GM21529 (cell line): ENCODE results near the gene MAN1C1.

Experiments
- ATAC-seq: cut with Tn5 transposase; IDR thresholded peaks from one replicate; pipeline ENCODE4 v1.9.1; 2021; ENCODE audit not compliant: unreplicated experiment

MAN1C1 gene

DNA sequence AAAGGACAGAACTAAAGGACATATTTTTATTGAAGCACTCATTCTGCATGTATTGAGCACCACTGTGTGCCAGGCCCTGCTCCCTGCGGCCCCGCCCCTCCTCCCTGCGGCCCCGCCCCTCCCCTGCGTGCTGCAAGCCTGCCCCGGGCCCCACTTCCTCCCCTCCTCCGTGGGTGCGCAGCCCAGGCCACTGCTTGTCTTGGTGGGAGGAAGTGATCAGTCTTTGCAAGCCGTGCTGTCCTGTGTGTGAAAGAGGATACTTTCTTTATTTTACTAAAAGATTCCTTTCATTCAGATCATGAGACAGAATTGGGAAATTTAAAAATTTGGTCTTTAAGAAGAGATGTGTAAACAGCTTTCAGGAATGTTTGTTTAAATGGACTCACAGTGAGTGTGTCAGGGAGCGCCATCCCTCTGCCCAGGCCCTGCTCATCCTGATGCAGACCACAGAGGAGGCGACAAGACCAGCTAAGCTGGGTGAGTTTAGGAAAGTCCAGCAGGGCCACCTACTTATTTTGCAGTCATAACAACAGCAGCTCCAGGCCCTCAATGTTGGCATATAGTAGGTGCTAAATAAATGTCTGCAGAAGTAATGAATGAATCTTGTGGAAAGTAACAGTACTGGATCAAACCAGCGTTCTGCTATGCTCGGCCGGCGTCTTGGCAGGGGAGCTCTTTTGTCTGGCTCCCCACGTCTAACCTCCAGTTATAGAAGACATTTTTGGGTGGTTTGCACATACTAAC, 95.1 kb downstream of the MAN1C1 start:
- no peak for ATAC-seq

DNA sequence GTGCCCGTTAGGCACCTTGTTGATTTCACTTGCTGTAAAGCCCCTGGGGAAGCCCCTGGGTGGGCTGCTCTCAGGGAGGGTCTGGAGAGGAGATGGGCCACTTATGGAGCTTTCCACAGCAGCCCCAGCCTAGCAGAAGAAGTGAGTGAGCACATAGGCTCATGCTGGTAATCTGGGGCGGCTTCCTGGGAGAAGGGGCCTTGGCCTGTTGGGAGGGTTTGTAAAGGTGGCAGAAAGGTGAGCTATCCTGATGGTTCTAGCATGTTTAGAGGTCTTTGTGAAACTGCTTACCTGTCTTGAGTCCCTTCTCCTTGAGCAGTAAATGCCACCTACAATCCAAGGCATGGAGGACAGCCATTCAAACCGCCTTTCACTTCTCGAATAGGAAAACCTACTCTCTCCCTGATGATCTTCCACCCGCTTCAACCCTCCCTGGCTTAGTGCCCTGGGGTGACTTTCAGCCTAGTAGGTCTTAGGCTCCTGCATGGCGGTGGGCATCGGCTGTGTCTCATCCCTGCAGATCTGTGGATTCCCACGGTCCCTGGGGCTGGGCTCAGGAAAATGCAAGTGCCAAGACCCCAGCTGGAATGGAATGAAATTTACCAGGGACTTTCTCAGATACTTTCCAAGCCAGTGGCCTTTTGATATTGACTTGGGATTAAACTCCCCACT, 95.8 kb downstream of the MAN1C1 start:
- no peak for ATAC-seq

DNA sequence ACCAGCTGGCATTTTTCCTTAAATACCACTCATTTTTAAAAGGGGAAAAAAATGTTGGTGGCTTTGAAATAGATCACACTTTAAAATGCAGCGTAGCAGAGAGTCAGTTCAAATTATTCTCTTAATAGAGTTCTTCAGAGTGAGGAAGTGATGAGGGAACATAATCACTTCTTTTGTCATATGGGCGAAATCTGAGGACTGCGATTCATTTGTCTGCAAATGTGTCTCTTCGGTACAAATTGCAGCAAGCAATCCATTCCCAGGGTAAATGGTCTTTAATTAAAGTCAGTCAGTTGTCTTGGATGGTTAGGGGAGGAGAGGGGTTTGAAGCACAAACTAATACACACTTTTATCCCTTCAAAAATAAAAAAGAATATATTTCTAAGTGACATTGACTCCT, 97.4 kb downstream of the MAN1C1 start:
- no peak for ATAC-seq

DNA sequence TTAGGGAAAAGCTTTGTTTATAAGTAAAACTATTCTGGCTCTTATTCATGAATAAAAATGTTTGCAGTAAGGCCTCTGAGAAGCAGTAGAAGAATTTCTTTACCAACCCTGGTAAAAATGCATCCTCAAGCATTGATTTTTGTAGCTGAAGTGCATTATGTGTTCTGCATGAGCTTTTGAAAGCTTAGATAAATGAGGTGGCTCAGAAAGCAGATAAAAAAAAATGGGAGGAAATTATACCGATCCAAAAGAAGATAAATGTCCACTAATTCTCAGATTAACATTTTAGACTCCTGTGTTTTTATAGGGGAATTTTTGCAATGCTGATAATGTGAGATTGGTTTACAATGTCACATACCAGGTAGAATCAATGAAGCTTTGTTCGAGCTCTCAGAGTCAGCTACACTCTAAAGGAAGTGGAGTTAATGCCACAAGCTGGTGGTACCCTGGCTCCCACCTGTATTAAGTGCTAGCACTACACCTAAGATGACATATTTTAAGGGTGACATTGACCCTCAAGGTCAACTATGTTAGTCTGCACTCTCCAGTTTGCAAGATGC, 97.9 kb downstream of the MAN1C1 start:
- no peak for ATAC-seq

DNA sequence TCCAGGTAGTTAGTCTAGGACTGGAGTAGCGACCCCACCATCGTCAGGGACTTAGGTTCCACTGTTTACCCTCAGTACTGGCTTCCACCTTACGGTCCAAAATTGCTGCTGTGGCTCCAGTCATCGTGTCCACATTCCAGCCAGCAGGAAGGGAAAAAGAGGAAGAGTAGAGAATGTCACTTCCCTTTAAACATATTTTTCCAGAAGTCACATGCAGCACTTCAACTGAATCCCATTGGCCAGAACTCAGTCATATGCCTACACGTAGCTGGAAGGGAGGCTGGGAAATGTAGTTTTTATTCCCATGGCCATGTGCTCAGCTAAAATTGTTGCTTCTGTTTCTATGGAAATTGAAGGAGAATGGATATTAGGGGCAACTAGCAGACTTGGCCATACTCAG, 99.3 kb downstream of the MAN1C1 start:
- ATAC-seq = no peak

DNA sequence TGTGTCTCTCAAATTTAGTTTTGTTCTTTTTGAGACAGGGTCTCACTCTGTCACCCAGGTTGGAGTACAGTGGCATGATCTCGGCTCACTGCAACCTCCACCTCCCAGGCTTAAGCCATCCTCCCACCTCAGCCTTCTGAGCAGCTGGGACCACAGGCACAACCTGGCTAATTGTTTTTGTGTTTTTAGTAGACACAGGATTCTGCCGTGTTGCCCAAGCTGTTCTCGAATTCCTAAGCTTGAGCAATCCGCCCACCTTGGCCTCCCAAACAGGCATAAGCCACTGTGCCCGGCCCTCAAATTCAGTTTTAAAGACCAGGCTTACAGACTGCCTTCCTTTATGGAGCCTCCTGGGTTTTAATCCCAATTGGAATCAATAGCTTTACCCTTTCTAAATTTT, 99.7 kb downstream of the MAN1C1 start:
- ATAC-seq = no peak

DNA sequence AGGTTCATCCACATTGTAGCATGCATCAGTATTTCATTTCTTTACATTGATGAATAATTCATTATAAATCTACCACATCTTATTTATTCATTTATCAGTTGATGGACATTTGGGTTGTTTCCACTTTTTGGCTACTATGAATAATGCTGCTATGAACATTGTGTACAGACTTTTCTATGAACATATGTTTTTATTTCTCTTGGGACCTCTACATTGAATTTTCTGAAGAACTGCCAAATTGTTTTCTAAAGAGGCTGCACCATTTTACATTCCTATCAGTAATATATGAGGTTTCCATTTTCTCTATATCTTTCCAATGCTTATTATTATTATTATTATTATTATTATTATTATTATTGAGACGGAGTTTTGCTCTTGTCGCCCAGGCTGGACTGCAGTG, 102.1 kb downstream of the MAN1C1 start:
- ATAC-seq = no peak

DNA sequence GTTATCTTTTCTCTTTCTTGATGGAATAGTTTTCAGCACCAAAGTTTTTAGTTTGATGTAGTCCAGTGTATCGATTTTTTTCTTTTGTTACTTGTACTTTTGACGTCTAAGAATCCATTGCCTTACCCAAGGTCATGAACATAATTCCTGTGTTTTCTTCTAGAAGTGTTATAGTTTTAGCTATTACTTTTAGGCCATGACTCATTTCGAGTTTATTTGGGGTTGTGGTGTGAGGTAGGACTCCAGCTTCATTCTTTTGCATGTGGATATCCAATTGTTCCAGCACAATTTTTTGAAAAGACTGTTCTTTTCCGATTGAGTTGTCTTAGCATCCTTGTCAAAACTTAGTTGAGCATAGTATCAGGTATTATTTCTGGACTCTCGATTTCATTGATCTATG, 104.0 kb downstream of the MAN1C1 start:
- no peak for ATAC-seq

DNA sequence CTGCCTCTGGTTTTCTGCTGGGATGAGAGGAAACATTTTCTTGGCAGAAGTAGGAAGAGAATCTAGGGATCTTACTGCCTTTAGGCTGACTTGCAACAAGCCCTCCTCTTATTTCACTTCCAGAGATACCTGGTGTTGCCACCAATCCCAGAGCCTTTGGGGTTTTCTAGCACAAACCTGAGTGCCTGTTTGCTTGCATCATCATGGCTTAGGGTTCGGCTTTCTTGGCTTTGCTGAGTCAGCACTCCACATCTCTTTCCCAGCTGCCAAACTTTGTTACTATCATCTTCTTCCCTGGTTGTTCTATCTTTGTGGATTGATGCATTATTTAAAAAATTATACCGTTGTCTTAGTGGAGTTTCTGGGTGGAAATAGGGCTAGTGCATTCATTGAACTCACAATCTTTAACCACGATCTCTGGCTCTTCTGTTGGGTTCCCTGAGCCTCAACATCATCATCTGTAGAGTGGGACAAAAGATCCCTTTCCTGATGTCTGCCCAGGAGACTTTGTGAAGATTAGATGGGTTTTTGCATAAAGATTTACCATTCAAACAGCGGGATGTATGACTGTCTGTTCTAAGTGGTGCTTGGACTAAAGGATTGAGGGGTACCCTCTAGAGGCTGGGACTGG, 106.8 kb downstream of the MAN1C1 start:
- ATAC-seq = no peak

DNA sequence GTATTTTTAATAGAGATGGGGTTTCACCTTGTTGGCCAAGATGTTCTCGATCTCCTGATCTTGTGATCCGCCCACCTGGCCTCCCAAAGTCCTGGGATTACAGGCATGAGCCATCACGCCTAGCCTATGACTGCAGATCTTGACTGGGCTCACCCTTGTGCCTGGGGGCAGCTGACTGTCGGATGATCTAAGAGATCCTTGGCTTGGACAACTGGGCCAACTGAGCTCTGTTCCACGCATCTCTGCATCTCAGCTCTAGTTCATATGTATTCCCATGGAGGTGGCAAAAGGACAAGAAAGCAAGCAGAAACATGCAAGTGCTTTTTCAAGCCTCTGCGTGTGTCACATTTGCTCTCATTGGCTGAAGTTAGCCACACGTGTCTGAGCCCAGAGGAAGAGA, 107.6 kb downstream of the MAN1C1 start:
- ATAC-seq = no peak

DNA sequence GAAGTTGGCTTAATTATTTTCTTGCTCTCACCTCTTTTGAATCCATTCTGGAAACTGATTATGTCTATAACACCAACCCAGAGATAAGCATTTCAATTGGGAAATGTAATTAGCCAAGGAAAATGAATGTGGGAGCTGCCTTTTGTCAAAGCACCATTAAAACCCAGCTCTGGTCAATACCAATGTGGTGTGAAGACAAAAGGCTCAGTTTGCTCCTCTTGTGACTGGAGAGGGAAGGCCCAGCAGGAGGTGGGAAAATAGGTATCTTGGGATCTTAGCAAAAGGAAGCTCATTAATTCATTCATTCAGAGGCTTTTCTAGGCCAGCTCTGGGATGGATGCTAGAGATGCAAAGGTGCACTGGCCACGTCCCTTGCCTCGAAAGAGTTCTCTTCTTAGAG, 108.4 kb downstream of the MAN1C1 start:
- ATAC-seq = no peak

DNA sequence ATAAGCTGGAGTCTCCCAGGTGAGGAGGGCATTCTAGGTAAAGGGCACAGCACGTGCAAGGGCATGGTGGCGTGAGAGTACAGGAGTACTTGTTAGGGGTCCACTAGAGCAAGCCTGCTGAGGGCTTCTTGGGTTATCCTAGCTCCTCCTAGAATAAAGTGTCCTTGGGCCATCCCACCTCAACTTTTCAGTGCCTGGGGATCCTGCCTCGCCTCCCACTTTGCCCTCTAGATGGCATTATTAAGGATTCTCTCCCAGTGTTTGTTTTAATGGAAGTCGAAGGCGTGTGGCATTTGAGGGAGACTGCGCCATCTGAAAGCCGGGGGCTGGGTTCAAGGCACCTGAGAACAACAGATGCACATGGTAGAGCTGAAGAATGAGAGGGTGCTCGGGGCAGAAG, 108.9 kb downstream of the MAN1C1 start:
- ATAC-seq = no peak

DNA sequence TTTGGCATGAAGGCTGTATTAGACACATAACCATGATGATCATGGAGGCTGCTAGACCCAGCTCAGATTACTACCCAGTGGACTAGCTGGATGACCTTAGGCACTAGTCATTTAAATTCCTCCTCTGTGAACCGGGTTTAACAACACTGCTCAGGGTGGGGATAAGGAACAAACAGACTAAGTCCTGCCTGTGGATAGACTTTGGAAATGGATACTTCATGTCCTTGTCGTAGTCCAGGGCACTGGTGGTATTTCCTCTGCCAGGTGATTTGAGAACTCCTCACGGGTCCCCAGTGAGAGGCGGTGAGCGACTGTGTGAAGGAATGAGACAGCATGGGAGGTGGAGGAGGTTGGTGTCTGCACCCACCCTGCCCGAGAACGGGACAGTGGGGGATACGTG, 110.5 kb downstream of the MAN1C1 start:
- no peak for ATAC-seq

DNA sequence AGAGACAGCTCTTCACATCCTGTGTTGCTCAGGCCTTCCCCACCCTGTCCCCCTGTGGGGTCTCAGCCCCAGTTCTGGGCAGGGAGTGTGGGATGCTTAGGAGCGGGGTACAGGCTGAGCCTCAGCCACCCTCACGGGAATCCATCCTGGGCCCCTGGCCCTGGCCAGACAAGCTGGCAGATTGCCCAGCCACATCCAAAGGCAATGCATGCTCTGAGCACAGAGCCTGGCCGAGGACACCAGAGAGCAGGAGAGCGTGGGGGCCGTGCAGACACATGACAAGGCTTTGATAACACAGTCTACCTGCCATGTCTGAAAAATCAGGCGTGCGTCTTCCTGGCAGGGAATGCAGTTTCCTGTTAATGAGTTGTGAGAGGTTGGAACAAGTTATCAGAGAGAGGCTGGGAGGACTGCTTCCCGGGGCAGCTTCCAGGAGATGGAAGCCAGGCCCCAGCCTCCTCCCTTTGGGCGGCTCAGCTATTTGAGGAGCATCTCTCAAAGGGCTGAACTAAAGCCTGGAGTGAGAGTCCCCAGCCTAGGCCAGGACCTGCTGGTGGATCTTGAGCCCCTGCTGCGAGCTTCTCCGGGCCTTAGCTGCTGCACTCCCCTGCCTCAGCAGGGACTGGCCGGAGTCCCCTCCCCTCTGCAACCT, 111.2 kb downstream of the MAN1C1 start:
- no peak for ATAC-seq

DNA sequence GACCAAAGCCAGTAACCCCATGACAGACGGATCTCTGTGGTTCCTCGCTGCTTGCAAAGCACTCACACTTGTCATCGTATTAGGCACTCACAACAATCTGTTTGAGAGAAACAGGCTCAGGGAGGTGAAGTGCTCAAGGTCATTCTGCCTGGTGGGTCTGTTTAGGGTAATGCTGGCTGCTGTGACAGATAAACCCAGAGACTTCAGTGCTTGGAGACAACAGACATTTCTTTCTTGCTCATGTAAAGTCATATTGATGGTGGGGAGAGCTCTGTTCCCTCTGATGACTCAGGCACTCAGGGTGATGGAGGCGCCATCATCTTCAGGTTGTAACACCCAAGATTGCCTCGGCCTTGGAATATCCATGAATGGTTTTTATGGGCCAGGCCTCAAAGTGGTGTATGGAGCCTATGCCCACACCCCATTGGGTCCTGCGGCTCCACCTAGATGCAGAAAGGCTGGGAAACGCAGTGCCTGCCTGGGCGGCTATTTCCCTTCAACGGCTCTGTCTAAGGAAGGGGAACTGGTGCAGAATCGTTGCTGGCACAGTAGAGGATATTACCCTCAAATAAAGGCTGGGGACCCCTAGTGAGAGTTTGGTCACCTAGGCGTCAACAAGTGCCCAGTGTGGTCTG, 111.8 kb downstream of the MAN1C1 start:
- ATAC-seq = no peak

DNA sequence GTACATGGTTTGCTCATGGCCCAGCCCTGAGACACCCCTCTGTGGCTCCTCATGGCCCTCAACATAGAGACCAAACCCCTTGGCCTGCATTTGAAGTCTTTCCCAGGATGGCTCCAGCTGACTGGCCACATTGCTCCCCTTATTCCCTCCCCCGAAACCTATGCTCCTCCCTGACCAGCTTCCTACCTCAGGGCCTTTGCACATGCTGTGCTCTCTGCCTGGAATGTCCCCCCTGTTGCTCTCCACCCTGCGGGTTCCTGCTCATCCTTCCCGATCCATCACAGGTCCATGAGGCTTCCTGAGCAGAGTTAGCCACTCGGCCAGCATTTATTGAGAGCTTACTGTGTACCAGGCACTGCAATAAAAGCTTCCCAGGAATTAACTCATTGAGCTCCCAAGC, 112.5 kb downstream of the MAN1C1 start:
- ATAC-seq = no peak

DNA sequence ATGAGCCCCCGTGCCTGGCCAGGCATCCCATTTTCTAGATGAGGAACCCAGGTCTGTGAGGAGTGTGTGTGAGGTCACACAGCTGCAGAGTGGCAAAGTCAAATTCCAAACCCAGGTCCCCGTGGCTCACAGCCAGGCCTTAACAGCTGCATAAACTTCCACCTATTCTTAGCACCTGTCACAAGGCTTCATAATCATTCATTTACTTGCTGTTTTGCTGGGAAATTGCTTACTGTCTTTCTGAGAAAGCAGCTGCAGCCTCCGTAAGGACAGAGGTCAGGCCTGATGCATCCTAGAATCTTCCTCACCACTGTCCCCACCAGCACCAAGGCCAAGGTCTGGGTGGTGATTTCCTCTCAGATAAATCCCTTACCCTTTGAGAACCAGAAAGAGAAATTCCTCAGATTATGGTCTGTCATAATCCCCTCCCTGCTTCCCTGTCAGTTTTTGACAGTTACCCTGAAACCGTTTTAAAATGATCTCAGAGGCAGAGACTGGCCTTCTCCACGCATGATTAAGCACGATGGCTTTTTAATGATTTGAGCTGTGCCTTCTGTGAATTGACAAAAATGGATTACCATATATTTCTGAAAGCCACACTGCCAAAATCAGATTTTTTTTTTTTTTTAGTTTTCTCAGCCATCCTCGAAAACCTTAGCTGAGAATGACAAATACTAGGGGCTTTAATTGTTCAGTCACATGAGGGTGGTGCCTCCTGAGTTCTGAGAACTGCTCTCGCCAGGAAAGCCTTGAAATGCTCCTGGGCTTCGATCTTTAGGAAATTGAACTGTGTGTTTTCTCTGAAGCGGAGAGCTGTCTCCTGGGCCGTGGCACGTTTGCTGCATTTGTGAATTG, 113.4 kb downstream of the MAN1C1 start:
- no peak for ATAC-seq

DNA sequence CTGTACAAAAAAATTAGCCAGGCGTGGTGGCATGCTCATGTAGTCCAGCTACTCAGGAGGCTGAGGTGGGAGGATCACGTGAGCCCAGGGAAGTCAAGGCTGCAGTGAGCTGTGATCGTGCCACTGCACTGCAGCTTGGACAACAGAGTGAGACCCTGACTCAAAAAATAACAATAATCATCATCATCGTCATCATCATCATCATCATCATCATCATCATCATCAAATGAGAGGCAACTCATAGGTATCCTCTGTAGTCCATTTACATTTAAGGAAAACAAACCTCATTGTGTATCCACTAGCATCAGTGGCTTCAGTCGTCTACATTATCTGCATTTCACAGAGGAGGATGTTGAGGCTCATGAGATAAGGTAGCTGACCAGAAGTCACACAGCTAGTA, 114.6 kb downstream of the MAN1C1 start:
- no peak for ATAC-seq

DNA sequence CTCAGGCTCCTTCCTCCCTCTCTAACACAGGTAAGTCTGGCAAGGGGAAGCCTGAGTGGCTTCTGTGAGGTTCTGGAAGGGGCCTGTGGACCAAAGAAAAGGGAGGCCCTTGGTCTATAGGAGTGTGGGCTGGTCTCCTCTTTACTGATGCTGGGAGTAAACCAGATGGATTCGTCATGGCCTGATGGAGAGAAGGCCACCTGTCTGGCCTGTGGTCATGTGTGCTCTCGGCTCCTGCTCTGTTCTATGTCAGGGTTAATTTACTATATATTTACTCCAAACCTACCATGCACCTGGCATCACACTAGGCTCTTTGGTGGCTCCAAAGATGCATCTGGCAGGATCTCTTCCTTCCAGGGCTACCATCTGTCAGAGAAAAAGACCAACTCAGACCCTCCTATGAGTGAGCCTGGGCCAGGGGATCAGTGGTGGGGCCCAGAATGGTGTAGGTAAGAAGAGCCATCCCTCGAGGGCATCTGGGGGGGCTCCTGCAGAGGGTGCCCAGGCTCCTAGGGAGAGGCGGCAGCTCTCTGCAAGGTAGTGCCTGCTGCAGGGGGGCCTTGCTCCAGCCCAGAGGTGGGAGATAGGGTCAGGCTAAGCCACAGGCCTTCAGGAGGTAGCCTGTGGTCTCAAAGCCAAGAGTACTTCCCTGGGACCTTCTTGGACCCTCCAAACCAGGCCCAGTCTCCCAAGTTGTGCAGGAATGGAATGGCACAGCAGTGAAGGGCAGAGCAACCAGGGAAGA, 115.2 kb downstream of the MAN1C1 start:
- ATAC-seq = no peak

DNA sequence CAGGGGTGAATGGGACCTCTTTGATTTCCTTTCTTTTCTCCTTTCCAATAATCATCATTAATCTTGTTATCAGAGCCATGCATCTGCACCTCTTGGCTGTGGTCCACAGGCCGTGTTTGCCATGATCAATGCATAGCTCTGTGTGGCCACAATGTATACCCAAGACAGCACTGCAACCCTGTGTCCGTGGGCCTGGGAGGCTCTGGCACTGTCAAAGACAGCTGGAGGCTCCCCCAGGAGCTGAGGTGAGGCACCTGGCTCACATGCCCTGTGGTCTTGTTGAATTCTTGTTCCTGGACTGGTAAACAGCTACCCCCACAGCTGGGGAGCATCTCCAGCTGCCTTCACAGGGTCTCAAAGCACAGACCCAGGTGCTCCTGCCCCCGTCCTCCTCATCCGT, 116.2 kb downstream of the MAN1C1 start:
- no peak for ATAC-seq
